GM19455 (cell line): ENCODE results near the gene TTLL12.
"Not testable (repeated sequence)": the region's sequence is repeated elsewhere in the genome, so short reads cannot be mapped to it uniquely, and the experiment has no call there.

ENCODE experiments used
- ATAC-seq: cut with Tn5 transposase; IDR thresholded peaks from one replicate; pipeline ENCODE4 v1.9.1; 2021; ENCODE audit not compliant: unreplicated experiment

Gene TTLL12

GRCh38 chr22:43157874-43158546 is 28.9 kb downstream of the TTLL12 start:
- ATAC-seq = no peak

- no peak for ATAC-seq
Observed at GRCh38 chr22:43156413-43156812, 30.5 kb downstream of the TTLL12 start.

GRCh38 chr22:43155789-43156188 is 31.1 kb downstream of the TTLL12 start:
- no peak for ATAC-seq

GRCh38 chr22:43154887-43155536 is 31.9 kb downstream of the TTLL12 start:
- ATAC-seq = no peak

GRCh38 chr22:43153899-43154298 is 33.0 kb downstream of the TTLL12 start:
- no peak for ATAC-seq

- ATAC-seq = no peak
Observed at GRCh38 chr22:43152357-43153071, 34.4 kb downstream of the TTLL12 start.

GRCh38 chr22:43152003-43152356 is 35.0 kb downstream of the TTLL12 start:
- ATAC-seq = no peak

- no peak for ATAC-seq
Observed at GRCh38 chr22:43151251-43152002, 35.5 kb downstream of the TTLL12 start, which contains the start of gene TSPO. TSPO (plus strand) TSS chr22:43151559; CDS start chr22:43159239, 7,680 bp downstream.

GRCh38 chr22:43150731-43151206 is 36.2 kb downstream of the TTLL12 start:
- ATAC-seq = no peak

- ATAC-seq = no peak
Observed at GRCh38 chr22:43148581-43148980, 38.4 kb downstream of the TTLL12 start.

- no peak for ATAC-seq
Observed at GRCh38 chr22:43147821-43148220, 39.1 kb downstream of the TTLL12 start.

- ATAC-seq = not testable (repeated sequence)
Observed at GRCh38 chr22:43146332-43146731, 40.6 kb downstream of the TTLL12 start.

- not testable (repeated sequence) for ATAC-seq
Observed at GRCh38 chr22:43145371-43145770, 41.6 kb downstream of the TTLL12 start.

- ATAC-seq = no peak
Observed at GRCh38 chr22:43144949-43145348, 42.0 kb downstream of the TTLL12 start.

- peak; percentile 78 for ATAC-seq
Observed at GRCh38 chr22:43142880-43143562, 43.9 kb downstream of the TTLL12 start, which contains the start of gene MCAT. MCAT (minus strand) TSS chr22:43143398; CDS start chr22:43143348, 50 bp downstream.

GRCh38 chr22:43136801-43137200 is 50.1 kb downstream of the TTLL12 start:
- ATAC-seq = no peak

GRCh38 chr22:43136255-43136654 is 50.7 kb downstream of the TTLL12 start:
- ATAC-seq = no peak

- ATAC-seq = no peak
Observed at GRCh38 chr22:43135565-43135964, 51.4 kb downstream of the TTLL12 start.

GRCh38 chr22:43134553-43134952 is 52.4 kb downstream of the TTLL12 start:
- no peak for ATAC-seq

- ATAC-seq = no peak
Observed at GRCh38 chr22:43133401-43133800, 53.5 kb downstream of the TTLL12 start.
